Activated naive CD8-positive, alpha-beta T cell (primary cell): ENCODE results near the gene LOC101059915.

Source experiments
- H3K27ac Mint-ChIP-seq: one replicate; pipeline ENCODE4 v1.8.0; 2021; ENCODE audit warnings: mixed read lengths
- H3K27me3 Mint-ChIP-seq: one replicate; pipeline ENCODE4 v1.8.0; 2021; ENCODE audit warnings: mixed read lengths
- H3K36me3 Mint-ChIP-seq: one replicate; pipeline ENCODE4 v1.8.0; 2021; ENCODE audit warnings: mixed read lengths
- H3K4me1 Mint-ChIP-seq: one replicate; pipeline ENCODE4 v1.8.0; 2021; ENCODE audit warnings: low read depth, mixed read lengths
- H3K4me3 Mint-ChIP-seq: one replicate; pipeline ENCODE4 v1.8.0; 2021; ENCODE audit warnings: mild to moderate bottlenecking, mixed read lengths
- H3K9me3 Mint-ChIP-seq: one replicate; pipeline ENCODE4 v1.8.0; 2021; ENCODE audit warnings: low read depth, mixed read lengths

Gene LOC101059915

DNA sequence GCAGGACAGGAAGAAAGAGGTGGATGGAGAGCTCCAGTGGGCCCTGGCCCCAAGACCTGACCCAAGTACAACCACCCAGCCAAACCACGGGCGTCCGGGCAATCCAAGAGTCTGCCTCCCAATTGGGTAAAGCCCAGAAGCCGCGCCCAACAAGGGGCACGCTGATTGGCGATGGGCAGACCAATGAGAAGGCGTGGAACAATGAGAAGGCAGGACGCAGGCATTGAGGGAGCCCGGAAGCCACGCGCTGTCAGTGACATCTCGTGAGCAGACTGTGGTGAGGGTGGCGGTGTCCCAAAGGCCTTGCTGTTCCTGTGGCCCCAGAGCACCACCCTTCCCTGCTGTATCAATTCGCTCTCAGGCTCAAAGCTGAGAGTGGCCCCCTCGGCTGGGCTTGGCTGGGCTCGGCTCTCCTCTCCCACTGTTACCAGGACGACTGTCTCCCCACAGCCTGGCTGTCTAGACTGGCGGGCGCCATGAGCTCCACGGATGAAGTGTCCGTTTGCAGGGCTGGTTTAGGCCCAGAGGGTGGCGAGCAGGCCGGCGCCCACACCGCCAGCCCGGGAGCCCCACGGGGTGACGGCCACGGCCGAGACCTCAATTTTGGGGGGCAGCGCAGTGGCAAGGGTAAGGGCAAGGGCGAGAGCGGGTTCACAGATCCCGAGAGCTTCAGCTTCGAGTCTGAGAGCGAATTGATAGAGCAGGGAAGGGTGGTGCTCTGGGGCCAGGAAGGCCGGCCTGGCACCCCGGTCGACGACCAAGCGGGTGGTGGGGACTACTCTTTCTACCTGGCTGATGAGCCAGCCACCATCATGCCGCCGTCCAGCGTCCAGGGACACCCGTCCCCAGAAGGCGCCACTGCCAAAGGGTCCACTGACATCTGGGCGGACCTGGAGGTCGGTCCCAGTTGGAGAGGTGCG is at the start of gene LOC101059915:
LOC101059915 (plus strand) TSS at position 219 of the 920 bp plus-strand sequence.
- Mint-ChIP-seq H3K36me3 (no peaks in the 10 kb centered on the region), H3K9me3 (no peaks in the 10 kb centered on the region), H3K4me3 (no peak within 1 kb of the TSS), H3K27ac (no peak within 1 kb of the TSS), H3K4me1 (peaks cover 32% of the 10 kb centered on the region), H3K27me3 (no peaks in the 10 kb centered on the region)

DNA sequence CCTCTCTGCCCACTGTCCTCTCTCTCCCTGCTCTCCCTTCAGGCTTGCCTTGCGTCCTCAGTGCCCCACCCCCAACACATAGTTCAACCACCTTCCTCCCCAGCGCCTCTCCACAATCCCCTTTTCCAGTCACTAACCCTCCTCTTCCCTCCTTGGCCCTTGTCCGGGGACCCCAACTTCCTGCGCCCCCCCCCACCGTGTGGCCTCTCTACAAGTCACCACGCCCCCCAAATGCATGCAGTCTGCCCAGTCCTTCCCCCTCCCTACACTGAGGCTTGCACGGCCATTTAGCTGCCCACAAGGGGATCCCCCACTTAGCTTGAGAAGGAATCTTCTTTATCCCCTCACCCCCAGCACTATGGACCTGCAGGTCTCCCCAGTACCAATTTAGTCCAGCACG is 49.6 kb upstream of the LOC101059915 start:
- Mint-ChIP-seq H3K27ac (peak overlapping the region; percentile 99), H3K4me1 (peaks cover 61% of the 10 kb centered on the region), H3K27me3 (no peaks in the 10 kb centered on the region), H3K9me3 (no peaks in the 10 kb centered on the region), H3K36me3 (peaks cover 8% of the 10 kb centered on the region), H3K4me3 (peak overlapping the region; percentile 93)

DNA sequence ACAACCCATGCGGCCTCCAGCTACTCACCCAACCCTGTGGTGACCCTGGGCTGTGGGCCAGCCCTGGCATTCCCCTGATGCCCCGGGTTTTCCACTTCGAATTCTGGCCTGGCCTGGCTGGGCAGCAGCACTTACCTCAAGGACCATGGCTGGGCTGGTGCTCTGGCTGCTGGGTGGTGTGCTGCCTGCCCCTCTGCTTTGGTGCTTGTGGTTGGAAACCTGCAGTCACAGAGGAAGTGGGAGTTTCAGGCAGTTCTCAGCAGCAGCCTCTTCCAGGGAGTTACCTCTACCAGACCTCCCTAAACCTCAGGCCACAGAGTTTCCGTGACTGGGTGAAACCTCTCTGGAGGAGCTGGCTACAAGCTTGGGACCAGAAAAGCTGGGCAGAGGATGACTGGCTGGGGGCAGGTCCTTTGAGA is 49.0 kb upstream of the LOC101059915 start, which contains the start of gene CXCR3:
CXCR3 (minus strand) TSS at position 209 of the 419 bp plus-strand sequence; CDS start at position 147, 62 bp downstream.
- H3K36me3 Mint-ChIP-seq = peaks cover 6% of the 10 kb centered on the region
- peaks cover 58% of the 10 kb centered on the region for H3K4me1 Mint-ChIP-seq

DNA sequence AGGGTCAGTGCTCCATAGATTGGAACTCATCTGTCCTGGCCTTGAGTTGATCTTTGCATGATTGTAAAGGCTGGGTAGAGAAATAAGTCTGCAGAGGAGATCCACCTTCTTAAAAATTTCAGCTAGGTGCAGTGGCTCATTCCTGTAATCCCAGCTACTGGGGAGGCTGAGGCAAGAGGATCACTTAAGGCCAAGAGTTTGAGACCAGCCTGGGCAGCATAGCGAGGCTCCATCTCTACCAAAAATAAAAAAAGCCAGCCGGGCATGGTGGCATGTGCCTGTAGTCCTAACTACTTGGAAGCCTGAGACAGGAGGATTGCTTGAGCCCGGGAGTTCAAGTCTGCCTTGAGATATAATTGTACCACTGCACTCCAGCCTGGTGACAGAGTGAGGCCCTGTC is 48.6 kb upstream of the LOC101059915 start:
- H3K4me3 Mint-ChIP-seq = peak overlapping the region; percentile 93
- peak overlapping the region; percentile 99 for H3K27ac Mint-ChIP-seq
- H3K4me1 Mint-ChIP-seq = peaks cover 58% of the 10 kb centered on the region
- no peaks in the 10 kb centered on the region for H3K9me3 Mint-ChIP-seq
- H3K36me3 Mint-ChIP-seq = peaks cover 6% of the 10 kb centered on the region
- H3K27me3 Mint-ChIP-seq = no peaks in the 10 kb centered on the region

More for the DNA sequence above, 49.0 kb upstream of the LOC101059915 start, which contains the start of gene CXCR3:
- Mint-ChIP-seq H3K27me3 (no peaks in the 10 kb centered on the region), H3K9me3 (no peaks in the 10 kb centered on the region), H3K27ac (peak within 1 kb of the TSS; percentile 99), H3K4me3 (peak within 1 kb of the TSS; percentile 93)

DNA sequence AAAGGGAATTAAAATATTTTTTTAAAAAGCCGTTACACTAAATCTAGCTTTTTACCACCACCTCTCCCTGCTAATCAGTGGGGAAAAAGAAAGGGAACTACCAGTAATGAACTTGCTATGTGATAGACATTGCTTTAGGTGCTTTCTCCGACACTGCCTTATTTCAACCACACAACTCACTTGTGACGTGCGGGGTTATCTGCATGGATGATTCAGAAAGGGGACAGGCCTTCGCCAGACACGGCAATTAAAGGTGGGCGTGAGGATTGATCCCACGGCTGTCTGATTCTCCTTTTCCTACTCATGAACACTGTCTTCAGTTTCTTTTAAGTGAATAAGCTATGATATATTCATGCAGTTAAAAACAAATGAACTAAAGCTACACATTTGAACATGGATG is 48.2 kb upstream of the LOC101059915 start:
- peak overlapping the region; percentile 93 for H3K4me3 Mint-ChIP-seq

DNA sequence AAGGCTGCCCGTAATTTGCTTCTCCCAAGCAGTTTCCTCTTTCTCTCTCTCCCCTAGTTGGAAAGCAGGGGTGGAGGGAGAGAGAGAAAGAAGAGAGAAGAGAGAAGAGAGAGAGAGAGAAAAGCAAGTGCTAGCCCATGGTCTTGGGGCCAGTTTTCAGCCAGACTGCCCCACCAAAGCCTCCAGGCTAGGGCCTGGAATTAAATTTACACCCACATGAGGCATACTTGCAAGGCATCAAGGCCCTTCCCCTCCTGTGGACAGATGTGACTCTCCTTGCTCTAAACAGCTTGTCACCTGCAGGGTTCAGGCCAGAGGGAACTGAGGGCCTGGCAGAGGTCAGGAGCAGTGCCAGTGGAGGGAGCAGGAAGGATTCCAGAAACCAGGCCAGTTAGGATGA is 47.4 kb upstream of the LOC101059915 start:
- Mint-ChIP-seq H3K4me1 (peaks cover 60% of the 10 kb centered on the region), H3K9me3 (no peaks in the 10 kb centered on the region), H3K27ac (peak overlapping the region; percentile 99), H3K27me3 (no peaks in the 10 kb centered on the region), H3K36me3 (peaks cover 4% of the 10 kb centered on the region), H3K4me3 (no peak overlapping the region)

More for the DNA sequence above, 48.2 kb upstream of the LOC101059915 start:
- Mint-ChIP-seq H3K4me1 (peaks cover 59% of the 10 kb centered on the region), H3K9me3 (no peaks in the 10 kb centered on the region), H3K27me3 (no peaks in the 10 kb centered on the region), H3K36me3 (peaks cover 6% of the 10 kb centered on the region), H3K27ac (peak overlapping the region; percentile 99)

DNA sequence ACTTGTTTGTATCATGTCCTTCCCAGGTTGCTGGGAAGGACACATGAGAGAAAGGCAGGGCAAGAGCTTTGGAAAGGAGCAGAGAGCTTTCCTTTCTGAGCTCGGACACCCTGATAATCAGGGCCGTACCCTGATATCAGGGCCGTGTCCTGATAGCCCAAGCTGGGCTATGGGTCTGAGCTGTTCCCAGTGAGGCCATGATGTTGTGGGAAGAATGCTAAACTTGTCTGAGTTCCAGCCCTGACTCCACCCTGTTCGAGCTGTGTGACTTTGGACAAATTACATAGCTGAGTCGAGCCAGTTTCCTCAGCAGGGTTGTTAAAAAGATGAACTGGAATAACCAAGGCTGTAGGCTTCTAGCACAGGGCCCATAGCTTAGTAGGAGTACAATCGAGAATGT is 45.7 kb upstream of the LOC101059915 start:
- H3K9me3 Mint-ChIP-seq = no peaks in the 10 kb centered on the region
- no peaks in the 10 kb centered on the region for H3K36me3 Mint-ChIP-seq
- H3K4me1 Mint-ChIP-seq = peaks cover 51% of the 10 kb centered on the region
- H3K4me3 Mint-ChIP-seq = no peak overlapping the region
- peak overlapping the region; percentile 97 for H3K27ac Mint-ChIP-seq
- no peaks in the 10 kb centered on the region for H3K27me3 Mint-ChIP-seq

DNA sequence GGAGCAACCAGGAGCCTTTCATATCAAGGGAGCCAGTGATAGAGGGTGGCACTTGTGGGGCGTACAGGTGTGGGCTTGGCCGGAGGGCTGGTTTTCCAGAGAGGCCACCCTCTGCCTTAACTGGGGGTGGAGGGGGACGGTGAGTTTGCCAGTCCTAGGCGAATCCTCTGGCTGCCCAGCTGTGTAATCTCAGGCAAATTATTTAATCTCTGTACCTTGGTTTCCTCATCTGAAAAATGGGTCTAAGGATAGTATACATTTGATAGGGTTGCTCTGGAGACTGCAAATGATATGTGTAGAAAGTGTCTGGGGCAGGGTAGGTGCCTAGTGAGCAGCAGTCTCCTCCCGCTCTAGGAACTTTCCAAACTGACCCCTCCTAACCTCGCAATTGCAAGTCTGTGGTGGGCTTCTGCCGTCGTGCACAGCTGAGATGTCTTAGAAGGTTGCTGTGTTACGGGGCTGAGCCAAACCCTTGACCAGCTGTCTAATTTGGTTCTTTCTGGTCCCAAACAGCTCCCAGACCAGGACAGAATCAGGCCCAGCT is 45.2 kb upstream of the LOC101059915 start:
- no peaks in the 10 kb centered on the region for H3K9me3 Mint-ChIP-seq

DNA sequence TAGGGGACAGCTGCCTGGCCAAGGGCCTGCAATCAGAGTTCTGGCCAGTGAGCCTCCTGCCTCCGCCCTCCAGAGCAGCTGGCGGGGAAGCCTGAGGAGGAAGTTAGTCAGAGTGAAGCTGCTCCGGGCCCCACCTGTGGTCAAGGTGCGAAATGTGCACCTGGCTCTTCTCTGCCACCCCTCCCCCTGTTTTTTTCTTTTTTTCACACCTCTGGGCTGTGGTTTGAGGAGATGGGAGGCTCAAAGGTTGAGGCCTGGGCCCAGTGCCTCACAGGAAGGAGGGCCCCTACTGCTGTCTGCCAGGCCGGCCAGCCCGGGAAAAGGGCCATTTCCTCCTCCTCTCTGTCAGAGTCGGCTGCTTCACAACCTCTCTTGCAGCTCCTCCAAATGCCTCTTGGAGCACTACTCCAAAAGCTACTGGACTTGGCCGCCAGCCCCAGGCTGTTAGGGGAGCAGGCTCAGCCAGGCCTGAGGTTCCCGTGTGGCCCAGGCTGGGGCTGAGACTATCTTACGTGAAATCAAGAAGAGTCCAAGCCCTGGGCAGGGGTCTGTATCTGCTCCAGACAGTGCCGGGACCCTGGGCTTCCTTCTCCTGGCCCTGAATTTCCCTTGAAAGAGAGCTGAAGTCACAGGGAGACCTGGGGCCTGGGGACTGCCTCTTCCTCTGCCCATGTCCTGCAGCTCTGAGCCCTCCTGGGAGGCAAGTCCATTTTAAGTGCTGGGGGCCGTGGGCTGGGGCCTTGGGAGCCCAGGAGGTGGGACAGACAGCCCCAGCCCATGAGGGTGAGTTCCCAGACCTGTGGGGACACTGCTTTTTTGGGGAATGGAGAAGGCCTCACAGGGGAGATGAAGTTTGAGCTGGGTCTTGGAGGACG is 44.5 kb upstream of the LOC101059915 start:
- H3K27ac Mint-ChIP-seq = peak overlapping the region; percentile 97
- no peaks in the 10 kb centered on the region for H3K27me3 Mint-ChIP-seq
- H3K4me3 Mint-ChIP-seq = peak overlapping the region; percentile 70
- H3K4me1 Mint-ChIP-seq = peaks cover 48% of the 10 kb centered on the region
- H3K9me3 Mint-ChIP-seq = no peaks in the 10 kb centered on the region
- H3K36me3 Mint-ChIP-seq = no peaks in the 10 kb centered on the region

More for the DNA sequence above, 45.2 kb upstream of the LOC101059915 start:
- no peaks in the 10 kb centered on the region for H3K36me3 Mint-ChIP-seq
- H3K4me3 Mint-ChIP-seq = peak overlapping the region; percentile 23
- peak overlapping the region; percentile 97 for H3K27ac Mint-ChIP-seq
- H3K4me1 Mint-ChIP-seq = peaks cover 48% of the 10 kb centered on the region
- H3K27me3 Mint-ChIP-seq = no peaks in the 10 kb centered on the region

DNA sequence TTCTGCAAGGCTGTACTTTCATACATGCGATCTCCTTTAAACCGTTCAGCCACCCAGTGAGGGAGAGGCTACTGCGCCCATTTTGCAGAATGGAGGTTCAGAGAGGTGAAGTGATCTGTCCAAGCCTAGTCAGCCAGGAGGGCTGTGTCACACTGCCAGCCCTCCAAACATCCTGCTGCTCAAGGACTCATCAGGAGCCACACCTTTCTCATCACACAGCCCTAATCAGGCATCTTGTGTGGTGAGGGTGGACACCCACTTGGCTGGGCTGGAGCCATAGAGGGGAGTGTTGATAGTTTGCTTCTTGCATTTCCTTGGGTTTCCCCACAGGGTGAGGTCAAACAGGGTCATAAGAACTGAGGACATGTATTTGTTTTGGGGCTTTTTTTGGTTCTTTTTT is 43.6 kb upstream of the LOC101059915 start:
- Mint-ChIP-seq H3K4me3 (peak overlapping the region; percentile 73), H3K27me3 (no peaks in the 10 kb centered on the region), H3K9me3 (no peaks in the 10 kb centered on the region), H3K27ac (peak overlapping the region; percentile 97), H3K4me1 (peaks cover 45% of the 10 kb centered on the region), H3K36me3 (no peaks in the 10 kb centered on the region)

DNA sequence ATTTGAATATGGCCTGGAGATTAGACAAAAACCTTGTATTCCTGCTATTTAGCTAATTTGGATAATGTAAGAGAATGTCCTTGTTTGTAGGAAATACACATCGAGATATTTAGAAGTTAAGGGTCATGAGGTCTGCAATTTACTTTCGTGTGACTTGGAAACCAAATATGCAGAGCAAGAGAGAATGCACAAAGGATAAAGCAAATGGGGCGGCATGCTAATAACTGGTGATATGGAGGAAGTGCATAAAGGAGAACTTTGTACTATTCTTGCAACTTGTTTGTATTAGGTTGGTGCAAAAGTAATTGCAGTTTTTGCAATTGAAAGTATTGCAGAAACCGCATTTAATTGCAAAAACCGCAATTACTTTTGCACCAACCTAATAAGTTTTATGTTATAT is 41.9 kb upstream of the LOC101059915 start:
- peaks cover 36% of the 10 kb centered on the region for H3K4me1 Mint-ChIP-seq
- H3K27me3 Mint-ChIP-seq = no peaks in the 10 kb centered on the region
- no peaks in the 10 kb centered on the region for H3K36me3 Mint-ChIP-seq
- no peak overlapping the region for H3K4me3 Mint-ChIP-seq
- H3K27ac Mint-ChIP-seq = peak overlapping the region; percentile 54
- H3K9me3 Mint-ChIP-seq = no peaks in the 10 kb centered on the region

DNA sequence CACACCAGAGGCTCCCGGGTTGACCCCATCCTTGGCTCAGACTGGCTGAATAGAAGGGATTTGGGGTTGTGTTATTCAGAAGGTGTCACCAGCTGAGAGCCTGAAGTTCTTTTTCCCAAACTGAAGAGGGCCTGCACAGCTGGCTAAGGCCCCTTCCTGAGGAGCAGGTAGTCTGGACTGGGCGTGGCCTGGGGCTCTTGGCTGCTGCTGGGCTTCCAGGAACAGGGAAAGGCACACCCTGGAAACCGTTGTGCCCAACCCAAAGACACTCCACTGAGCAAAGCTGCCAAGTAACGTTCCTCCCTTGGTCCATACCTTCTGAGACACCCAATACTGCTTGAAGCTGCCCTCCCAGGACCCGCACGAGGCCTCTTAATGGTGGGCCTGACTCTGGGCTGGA is 40.8 kb upstream of the LOC101059915 start:
- Mint-ChIP-seq H3K27ac (no peak overlapping the region), H3K4me3 (no peak overlapping the region), H3K4me1 (peaks cover 28% of the 10 kb centered on the region), H3K27me3 (no peaks in the 10 kb centered on the region), H3K36me3 (no peaks in the 10 kb centered on the region), H3K9me3 (no peaks in the 10 kb centered on the region)

DNA sequence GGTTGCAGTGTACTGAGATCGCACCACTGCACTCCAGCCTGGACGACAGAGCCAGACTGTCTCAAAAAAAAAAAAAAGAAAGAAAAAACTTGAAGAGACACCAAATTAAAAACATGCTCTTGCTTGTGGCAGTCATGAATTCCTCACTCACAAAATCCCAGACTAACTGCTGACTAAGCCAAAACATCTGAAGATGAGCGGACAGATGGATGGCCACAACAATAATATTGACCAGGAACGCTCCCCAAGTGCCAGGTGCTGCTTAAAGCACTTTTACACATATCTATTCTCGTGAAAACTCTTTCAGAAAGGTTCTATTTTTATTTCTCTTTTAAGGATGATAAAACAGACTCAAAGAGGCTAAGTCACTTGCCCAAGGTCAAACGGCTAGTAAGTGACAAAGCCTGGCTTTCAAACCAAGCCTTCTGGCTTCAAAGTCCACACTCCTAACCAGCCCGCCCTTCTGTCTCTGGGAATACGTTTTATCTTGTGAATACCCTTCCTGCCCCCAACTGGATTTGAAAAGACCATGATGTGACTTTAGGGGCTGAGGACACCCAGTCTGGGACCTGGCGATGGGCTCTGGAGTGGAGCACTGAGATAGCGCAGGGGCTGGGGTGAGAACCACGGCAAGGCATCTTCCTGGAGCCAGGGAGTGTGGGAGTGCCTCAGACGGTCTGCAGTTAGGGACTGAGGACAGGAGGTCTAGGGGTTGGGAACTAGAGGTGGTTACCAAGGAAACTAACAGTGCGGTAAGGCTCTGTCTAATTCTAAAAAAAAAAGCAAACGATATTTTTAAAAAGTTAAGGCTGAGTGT is 39.5 kb upstream of the LOC101059915 start:
- H3K4me1 Mint-ChIP-seq = peaks cover 19% of the 10 kb centered on the region
- no peak overlapping the region for H3K27ac Mint-ChIP-seq

DNA sequence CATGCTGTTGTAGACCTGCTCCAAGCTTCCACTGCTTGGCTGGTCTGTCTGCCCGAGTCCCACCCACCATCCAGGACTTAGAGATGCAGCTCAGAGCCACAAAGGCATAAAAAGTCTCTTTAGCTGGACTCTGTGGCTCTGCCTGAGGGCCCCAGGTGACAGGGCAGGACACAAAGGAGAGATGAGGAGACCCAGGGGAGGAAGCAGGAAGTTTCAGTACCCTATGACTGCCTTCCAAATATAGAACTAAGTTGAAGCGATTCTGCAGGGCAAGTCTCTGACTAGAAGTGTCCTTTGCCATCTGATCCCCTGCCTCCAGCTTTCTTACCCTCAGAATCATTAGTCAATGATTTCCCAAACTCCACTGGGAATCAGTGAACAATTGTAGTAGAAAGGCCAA is 37.9 kb upstream of the LOC101059915 start:
- Mint-ChIP-seq H3K4me3 (no peak overlapping the region), H3K27ac (no peak overlapping the region)

More for the DNA sequence above, 39.5 kb upstream of the LOC101059915 start:
- Mint-ChIP-seq H3K27me3 (no peaks in the 10 kb centered on the region), H3K36me3 (no peaks in the 10 kb centered on the region), H3K4me3 (no peak overlapping the region), H3K9me3 (no peaks in the 10 kb centered on the region)

More for the DNA sequence above, 37.9 kb upstream of the LOC101059915 start:
- Mint-ChIP-seq H3K9me3 (no peaks in the 10 kb centered on the region), H3K4me1 (peaks cover 12% of the 10 kb centered on the region), H3K36me3 (no peaks in the 10 kb centered on the region), H3K27me3 (no peaks in the 10 kb centered on the region)
